H1 (cell line): ENCODE results near the gene INHA. TPM values are rescaled to one million over a fixed set of nuclear protein-coding genes. Genes with fewer than 3 reads are reported as not detected.

ENCODE experiments used
- CTCF ChIA-PET: fragments of 300-600 bp; sonication (Branson Sonifier 250); formaldehyde crosslinking; loops from one replicate; lab custom pipeline; 2021; ENCODE audit not compliant: partially characterized antibody; lab: Charles Lee
- POLR2A ChIA-PET: fragments of 300-600 bp; sonication (Branson Sonifier 250); formaldehyde crosslinking; loops from one replicate; lab custom pipeline; 2021; ENCODE audit warnings: inconsistent platforms; ENCODE audit not compliant: partially characterized antibody; lab: Charles Lee
- DNase-seq, 2 experiments: peaks; one replicate each; pipeline versions ENCODE4 v3.0.0 to v3.0.0-alpha.2; 2010 to 2022; ENCODE audit warnings: low spot score in 2 of 2, low read depth in 1 of 2, mixed read lengths in 1 of 2
- FAIRE-seq: peaks from 2 replicates; lab custom pipeline; 2011; peaks lifted over from hg19 to GRCh38; lab: Jason Lieb, UNC
- H2AFZ ChIP-seq: 2 replicates; pipeline ENCODE4 v1.8.1; 2012; ENCODE audit warnings: low read length, inconsistent platforms
- H2AK5ac ChIP-seq: 2 replicates; pipeline ENCODE4 v1.6.1; 2013; ENCODE audit warnings: low read depth, low read length
- H2BK120ac ChIP-seq: replicated peaks from 2 replicates; pipeline ENCODE3; 2013; ENCODE audit warnings: low read depth, low read length, inconsistent platforms
- H2BK12ac ChIP-seq: 2 replicates; pipeline ENCODE4 v1.6.1; 2013; ENCODE audit warnings: low read depth, low read length
- H2BK15ac ChIP-seq: 2 replicates; pipeline ENCODE4 v1.6.1; 2013; ENCODE audit warnings: low read length
- H2BK20ac ChIP-seq: 2 replicates; pipeline ENCODE4 v1.6.1; 2013; ENCODE audit warnings: low read length
- H2BK5ac ChIP-seq: 2 replicates; pipeline ENCODE4 v1.6.1; 2013; ENCODE audit warnings: low read depth, low read length
- H3K14ac ChIP-seq: 2 replicates; pipeline ENCODE4 v1.6.1; 2013; ENCODE audit warnings: inconsistent platforms; ENCODE audit not compliant: insufficient read length
- H3K18ac ChIP-seq: 2 replicates; pipeline ENCODE4 v1.6.1; 2013; ENCODE audit warnings: low read length; ENCODE audit errors: extremely low read depth
- H3K23ac ChIP-seq: 2 replicates; pipeline ENCODE4 v1.6.1; 2013; ENCODE audit warnings: inconsistent platforms; ENCODE audit not compliant: insufficient read length
- H3K23me2 ChIP-seq: 2 replicates; pipeline ENCODE4 v1.6.1; 2013; ENCODE audit warnings: low read depth, low read length
- H3K27ac ChIP-seq: 2 replicates; pipeline ENCODE4 v1.6.1; 2011; ENCODE audit warnings: low read depth, low read length, inconsistent platforms
- H3K27me3 ChIP-seq, 4 experiments: replicated peaks in 1 of 4; 1 replicate in 1 of 4; 2 replicates in 3 of 4; pipeline versions ENCODE4 v1.6.1 to v1.8.1; 2011 to 2013; ENCODE audit warnings: low read length in 3 of 4, mild to moderate bottlenecking in 3 of 4, inconsistent platforms in 2 of 4, mixed read lengths in 2 of 4, moderate library complexity in 1 of 4; ENCODE audit not compliant: control insufficient read depth in 3 of 4, insufficient read depth in 3 of 4; ENCODE audit errors: extremely low read depth in 1 of 4
- H3K36me3 ChIP-seq, 4 experiments: 2 replicates each; pipeline versions ENCODE4 v1.6.1 to v1.8.1; 2011 to 2013; ENCODE audit warnings: mild to moderate bottlenecking in 4 of 4, low read length in 3 of 4, moderate library complexity in 2 of 4, control low read depth in 1 of 4, inconsistent platforms in 1 of 4; ENCODE audit not compliant: insufficient read depth in 4 of 4, control insufficient read depth in 2 of 4
- H3K4ac ChIP-seq: replicated peaks from 2 replicates; pipeline ENCODE3; 2013; ENCODE audit warnings: low read length, low read depth, mixed read lengths, inconsistent platforms; ENCODE audit not compliant: insufficient read length
- H3K4me1 ChIP-seq, 4 experiments: replicated peaks in 1 of 4; 1 replicate in 1 of 4; 2 replicates in 3 of 4; pipeline versions ENCODE4 v1.6.1 to v1.8.1; 2011 to 2013; ENCODE audit warnings: low read length in 3 of 4, inconsistent platforms in 2 of 4, mixed read lengths in 1 of 4; ENCODE audit not compliant: insufficient read depth in 4 of 4, control insufficient read depth in 3 of 4
- H3K4me2 ChIP-seq, 2 experiments: 2 replicates each; pipeline versions ENCODE4 v1.6.1 to v1.8.1; 2011 to 2013; ENCODE audit warnings: low read depth in 2 of 2, low read length in 2 of 2, control low read depth in 1 of 2, inconsistent platforms in 1 of 2, mild to moderate bottlenecking in 1 of 2; ENCODE audit not compliant: insufficient read depth in 1 of 2
- H3K4me3 ChIP-seq, 4 experiments: fragments of 200-600, 300-600 bp in 1 of 4; sonication (generic), shearing (Covaris generic), sonication (Bioruptor Twin) in 1 of 4; 2 replicates each; pipeline versions ENCODE4 v1.5.1 to v1.8.1; 2011 to 2016; ENCODE audit warnings: low read length in 4 of 4, low read depth in 3 of 4, control low read depth in 2 of 4, inconsistent platforms in 2 of 4, mild to moderate bottlenecking in 2 of 4, mixed read lengths in 1 of 4, moderate library complexity in 1 of 4; ENCODE audit not compliant: insufficient read depth in 2 of 4; ENCODE audit errors: extremely low read depth in 1 of 4
- H3K56ac ChIP-seq: replicated peaks from 2 replicates; pipeline ENCODE3; 2013; ENCODE audit warnings: low read depth, mild to moderate bottlenecking, mixed read lengths, low read length, inconsistent platforms; ENCODE audit not compliant: insufficient read length
- H3K79me1 ChIP-seq: 2 replicates; pipeline ENCODE4 v1.6.1; 2013; ENCODE audit warnings: low read depth, low read length, control low read depth
- H3K79me2 ChIP-seq, 2 experiments: 2 replicates each; pipeline versions ENCODE4 v1.6.1 to v1.8.1; 2012 to 2013; ENCODE audit warnings: low read length in 2 of 2, mild to moderate bottlenecking in 2 of 2, inconsistent platforms in 1 of 2; ENCODE audit not compliant: insufficient read depth in 2 of 2, control insufficient read depth in 1 of 2
- H3K9ac ChIP-seq, 4 experiments: replicated peaks in 1 of 4; 1 replicate in 1 of 4; 2 replicates in 3 of 4; pipeline versions ENCODE4 v1.6.1 to v1.8.1; 2011 to 2013; ENCODE audit warnings: low read depth in 3 of 4, low read length in 3 of 4, control low read depth in 2 of 4, mild to moderate bottlenecking in 2 of 4, moderate library complexity in 2 of 4, inconsistent platforms in 1 of 4; ENCODE audit errors: extremely low read depth in 1 of 4
- H3K9me3 ChIP-seq, 2 experiments: 2 replicates each; pipeline versions ENCODE4 v1.6.1 to v1.8.1; 2012 to 2013; ENCODE audit warnings: mild to moderate bottlenecking in 2 of 2, moderate library complexity in 2 of 2, control low read depth in 1 of 2, inconsistent platforms in 1 of 2, low read depth in 1 of 2, low read length in 1 of 2, mixed read lengths in 1 of 2; ENCODE audit not compliant: insufficient read depth in 2 of 2
- H4K20me1 ChIP-seq, 2 experiments: replicated peaks in 1 of 2; 2 replicates each; pipeline versions ENCODE3 to v1.8.1; 2011 to 2013; ENCODE audit warnings: inconsistent platforms in 2 of 2, low read length in 2 of 2, mild to moderate bottlenecking in 1 of 2; ENCODE audit not compliant: insufficient read depth in 2 of 2, control insufficient read depth in 1 of 2
- H4K5ac ChIP-seq: 2 replicates; pipeline ENCODE4 v1.6.1; 2013; ENCODE audit warnings: low read length, low read depth, mixed read lengths, inconsistent platforms; ENCODE audit not compliant: insufficient read length
- H4K8ac ChIP-seq: 2 replicates; pipeline ENCODE4 v1.8.0; 2013; ENCODE audit warnings: mild to moderate bottlenecking, moderate library complexity, low read length, inconsistent platforms; ENCODE audit not compliant: insufficient read depth; ENCODE audit errors: extremely low read depth
- H4K91ac ChIP-seq: replicated peaks from 2 replicates; pipeline ENCODE3; 2013; ENCODE audit warnings: low read length, mixed read lengths, inconsistent platforms; ENCODE audit not compliant: insufficient read length
- CEBPB ChIP-seq: IDR thresholded peaks from 2 replicates; pipeline ENCODE4 v1.6.1; 2012; ENCODE audit warnings: low read depth, low read length
- RAD21 ChIP-seq, 2 experiments: IDR thresholded peaks in 1 of 2; conservative IDR thresholded peaks in 1 of 2; 2 replicates each; pipeline ENCODE4 v1.6.1; 2011; ENCODE audit warnings: low read depth in 2 of 2, low read length in 2 of 2, improper control_type of control experiment in 1 of 2, inconsistent platforms in 1 of 2, mild to moderate bottlenecking in 1 of 2, moderate library complexity in 1 of 2
- WGBS, 2 experiments: shearing (Covaris generic) in 1 of 2; methylation state at CpG; one replicate each; pipeline versions ENCODE4 v1.1.6 to v1.1.7; 2013 to 2015; ENCODE audit warnings: low lambda C conversion rate in 2 of 2, mixed read lengths in 2 of 2, inconsistent platforms in 1 of 2, low coverage in 1 of 2, missing lambda C conversion rate in 1 of 2; ENCODE audit not compliant: insufficient replicate concordance in 2 of 2, insufficient coverage in 1 of 2, insufficient read length in 1 of 2; ENCODE audit errors: extremely low coverage in 1 of 2, missing lambda C conversion rate in 1 of 2; 5-methylcytosine and 5-hydroxymethylcytosine counted together
- polyA plus RNA-seq, 7 experiments: library from polyadenylated mRNA; depleted of rRNA in 3 of 7; stranded (reverse) in 5 of 7; unstranded in 2 of 7; fragments of >200 nt in 5 of 7; fragments of 200-250 nt in 2 of 7; gene quantifications; 1 replicate in 5 of 7; 2 replicates in 1 of 7; 4 replicates in 1 of 7; pipeline versions ENCODE4 v1.2.1 to v1.2.3, GENCODE V29; 2011 to 2013; ENCODE audit warnings: missing spikeins in 2 of 7, mixed read lengths in 2 of 7
- total RNA-seq: library from RNA; stranded (reverse); fragmentation: NEBNext Ultra II Directional; extraction: Animal tissue kit (Norgen Biotek cat#: 25700); gene quantifications from 2 replicates; pipeline ENCODE4 v1.2.1, GENCODE V29; 2021
- TF ChIP-seq, protein P1 (sequence below), 3 experiments: IDR thresholded peaks; 1 replicate in 2 of 3; 2 replicates in 1 of 3; pipeline versions ENCODE4 v1.5.1 to v1.6.1; 2011; ENCODE audit warnings: low read length in 3 of 3, mild to moderate bottlenecking in 3 of 3, inconsistent platforms in 2 of 3, low read depth in 1 of 3, moderate library complexity in 1 of 3; ENCODE audit not compliant: insufficient read depth in 1 of 3; ENCODE audit errors: control extremely low read depth in 1 of 3

The INHA gene
- total and polyA plus RNA-seq, 2 of the 8 experiments (the other 6 are each of a cell fraction or from before 2014, with no cell fraction given), result 0.65 to 2.7 TPM

DNA sequence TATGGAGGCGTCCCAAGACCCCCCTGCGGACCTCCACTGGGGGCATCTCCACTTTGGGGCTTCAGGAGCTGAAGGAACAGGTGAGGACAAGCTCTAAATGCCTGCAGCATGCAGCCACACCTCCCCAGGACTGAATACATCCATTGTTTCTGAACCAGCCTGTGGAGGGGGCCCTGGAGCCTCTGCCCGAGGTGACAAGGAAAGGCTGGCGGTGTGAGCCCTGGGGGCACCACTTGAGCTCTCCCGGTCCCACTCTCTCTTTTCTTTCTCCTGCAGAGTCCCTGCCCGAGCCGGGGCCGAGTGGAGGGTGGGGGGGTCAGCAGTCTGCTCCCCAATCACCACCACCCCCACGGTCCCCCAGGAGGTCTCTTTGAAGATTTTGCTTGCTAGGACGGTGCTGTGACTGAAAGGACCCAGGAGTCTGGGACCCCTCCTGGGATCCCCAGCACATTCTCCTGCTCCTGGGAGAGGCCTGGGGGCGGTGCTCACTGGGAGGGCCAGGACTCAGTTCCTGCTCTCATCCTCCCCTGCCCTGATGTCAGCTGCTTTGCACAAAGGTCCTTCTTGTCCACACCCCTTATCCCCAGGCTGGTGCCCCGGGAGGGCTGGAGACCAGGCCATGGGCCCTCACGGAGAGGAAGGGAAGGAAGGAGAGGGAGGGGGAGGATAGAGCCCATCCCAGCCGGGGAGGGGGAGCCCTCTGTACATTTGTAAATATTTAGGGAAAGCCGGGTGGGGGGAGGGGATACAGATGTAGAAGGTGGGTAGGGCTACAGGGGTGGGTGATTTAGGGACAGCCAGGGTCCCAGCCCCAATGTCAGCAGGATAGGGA, 34.2 kb upstream of the INHA start:
- Histone ChIP-seq H3K79me1 (peaks cover 4% of the 10 kb centered on the region; the same call in 1 of the 2 replicates), H3K4me2 (peak overlapping the region; percentile 1 to 32; a peak in 3 of 4 replicates), H2BK15ac (no peak overlapping the region; the same call in 1 of the 2 replicates), H2BK20ac (no peak overlapping the region), H4K91ac (no peak overlapping the region), H3K23me2 (peaks cover 9% of the 10 kb centered on the region; the same call in 1 of the 2 replicates), H3K9me3 (no peaks in the 10 kb centered on the region), H4K20me1 (peaks cover 10 to 11% of the 10 kb centered on the region in 2 experiments), H3K56ac (no peak overlapping the region), H3K23ac (no peak overlapping the region), H3K9ac (no peak overlapping the region), H3K14ac (no peak overlapping the region), H3K18ac (peak overlapping the region; percentile 6), H2AK5ac (no peak overlapping the region), H4K5ac (no peak overlapping the region), H2AFZ (no peak overlapping the region), H3K4ac (no peak overlapping the region), H2BK120ac (no peak overlapping the region), H3K27me3 (no peaks in the 10 kb centered on the region; a peak in 1 of 7 replicates), H2BK12ac (no peak overlapping the region), H2BK5ac (peak overlapping the region; percentile 75; the same call in 1 of the 2 replicates), H3K36me3 (peaks cover 4 to 22% (median 12%) of the 10 kb centered on the region in 4 experiments; a peak in 6 of 8 replicates), H3K4me3 (no peak overlapping the region), H3K4me1 (peaks cover 5 to 25% (median 16%) of the 10 kb centered on the region in 4 experiments), H3K27ac (no peak overlapping the region), H3K79me2 (peaks cover 0 to 6% of the 10 kb centered on the region in 2 experiments; a peak in 1 of 4 replicates), H4K8ac (no peak overlapping the region; the same call in 1 of the 2 replicates)
- ChIA-PET CTCF (interaction anchor here (0.6 to 113.1 kb wide), 25 partner anchors 16 to 317 kb away, joined by 3 to 7248 read pairs (median 6); partner anchors contain the start of genes ASIC4, DES, DNAJB2 and GMPPA), POLR2A (interaction anchor here (0.6 to 5.4 kb wide), 14 partner anchors 10 to 113 kb away, joined by 3 to 23 read pairs (median 4); partner anchors contain the start of genes GMPPA and STK11IP)
- DNase-seq (no peak), FAIRE-seq (no peak)
- WGBS, 2 experiments, result 63% methylated on average over 6 of the region's 15 CpGs; no CpG with 5 or more reads in 1 of the 2 experiments
- TF ChIP-seq RAD21 (IDR thresholded peaks at IDR 0.05 in 1 of 2, conservative IDR thresholded peaks at IDR 0.05 in 1 of 2; ENCODE audit: low read depth in 2 of 2, low read length in 2 of 2), result peak in 1 of 2 experiments; percentile 26; a peak in 1 of 4 replicates
- TF ChIP-seq, protein P1, sequence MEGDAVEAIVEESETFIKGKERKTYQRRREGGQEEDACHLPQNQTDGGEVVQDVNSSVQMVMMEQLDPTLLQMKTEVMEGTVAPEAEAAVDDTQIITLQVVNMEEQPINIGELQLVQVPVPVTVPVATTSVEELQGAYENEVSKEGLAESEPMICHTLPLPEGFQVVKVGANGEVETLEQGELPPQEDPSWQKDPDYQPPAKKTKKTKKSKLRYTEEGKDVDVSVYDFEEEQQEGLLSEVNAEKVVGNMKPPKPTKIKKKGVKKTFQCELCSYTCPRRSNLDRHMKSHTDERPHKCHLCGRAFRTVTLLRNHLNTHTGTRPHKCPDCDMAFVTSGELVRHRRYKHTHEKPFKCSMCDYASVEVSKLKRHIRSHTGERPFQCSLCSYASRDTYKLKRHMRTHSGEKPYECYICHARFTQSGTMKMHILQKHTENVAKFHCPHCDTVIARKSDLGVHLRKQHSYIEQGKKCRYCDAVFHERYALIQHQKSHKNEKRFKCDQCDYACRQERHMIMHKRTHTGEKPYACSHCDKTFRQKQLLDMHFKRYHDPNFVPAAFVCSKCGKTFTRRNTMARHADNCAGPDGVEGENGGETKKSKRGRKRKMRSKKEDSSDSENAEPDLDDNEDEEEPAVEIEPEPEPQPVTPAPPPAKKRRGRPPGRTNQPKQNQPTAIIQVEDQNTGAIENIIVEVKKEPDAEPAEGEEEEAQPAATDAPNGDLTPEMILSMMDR (IDR thresholded peaks at IDR 0.05; ENCODE audit: control extremely low read depth in 1 of 3, insufficient read depth in 1 of 3, low read depth in 1 of 3, low read length in 3 of 3), result peak in 1 of 3 experiments; percentile 25; a peak in 1 of 4 replicates
- no peak for TF ChIP-seq CEBPB
